ENCODE results near the gene XCL1. TPM values are rescaled to one million over a fixed set of nuclear protein-coding genes. Genes with fewer than 3 reads are reported as not detected.

The XCL1 gene
- polyA plus RNA-seq, 3 donors, result 0.19 to 0.21 TPM; not detected in 1

DNA sequence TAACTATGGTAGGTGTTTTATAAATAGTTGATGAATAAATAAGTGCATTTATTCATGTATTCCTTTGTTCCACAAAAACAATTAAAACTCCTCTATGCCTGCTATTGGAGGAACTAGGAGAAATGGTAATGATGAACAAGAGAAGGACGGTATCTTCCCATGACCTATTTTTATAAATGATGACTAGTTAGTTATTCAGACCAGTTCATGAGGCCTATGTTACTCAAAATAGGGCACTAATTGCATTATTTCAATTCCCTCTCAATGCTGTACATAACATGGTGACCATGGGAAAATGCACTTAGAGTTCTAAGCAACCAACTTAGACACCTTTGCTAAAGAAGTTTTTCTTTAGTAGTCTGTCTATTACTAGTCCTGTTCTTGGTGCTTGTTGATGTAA is 53.1 kb downstream of the XCL1 start:
- DNase-seq (ENCODE audit: low read depth in 3 of 3, low spot score in 2 of 3), result no peak

Other genes starting within 250 kb of the XCL1 start
- gene XCL2, start 32.6 kb upstream of the XCL1 start, polyA plus RNA-seq (ENCODE audit: insufficient read length in 3 of 3), result under 1 TPM in 1 of 3 donors, not detected in 2; 0.33 TPM
- under 1 TPM in 2 of 3 donors, not detected in 1; 0.10 TPM for gene DPT, start 152.6 kb downstream of the XCL1 start, polyA plus RNA-seq (ENCODE audit: insufficient read length in 3 of 3)